SK-N-SH treated with all-trans-retinoic acid at 6 μM for 48 hours (cell line): Measurements from ENCODE around the gene C1QTNF9.

Experiments used
- CSDC2 ChIP-seq: fragments of 250-450 bp; sonication (Bioruptor Pico); IDR thresholded peaks from 2 replicates; pipeline ENCODE4 v1.5.0; 2020; ENCODE audit warnings: mild to moderate bottlenecking, moderate library complexity
- ESRRG ChIP-seq: fragments of 250-450 bp; sonication (Bioruptor Pico); IDR thresholded peaks from 2 replicates; pipeline ENCODE4 v1.6.1; 2021; ENCODE audit warnings: mild to moderate bottlenecking
- PATZ1 ChIP-seq: fragments of 250-450 bp; sonication (Bioruptor Pico); IDR thresholded peaks from 2 replicates; pipeline ENCODE4 v1.8.0; 2020; ENCODE audit warnings: mild to moderate bottlenecking, moderate library complexity, borderline replicate concordance
- PPARA ChIP-seq: fragments of 250-450 bp; sonication (Bioruptor Pico); IDR thresholded peaks from 2 replicates; pipeline ENCODE4 v1.5.0; 2020; ENCODE audit warnings: mild to moderate bottlenecking, borderline replicate concordance
- TOX ChIP-seq: fragments of 250-450 bp; sonication (Bioruptor Pico); IDR thresholded peaks from 2 replicates; pipeline ENCODE4 v1.8.0; 2021; ENCODE audit warnings: mild to moderate bottlenecking, moderate library complexity, borderline replicate concordance
- ZC3H10 ChIP-seq: fragments of 250-450 bp; sonication (Bioruptor Pico); IDR thresholded peaks from 2 replicates; pipeline ENCODE4 v1.5.1; 2021; ENCODE audit warnings: mild to moderate bottlenecking, moderate library complexity
- ZFP3 ChIP-seq: fragments of 250-450 bp; sonication (Bioruptor Pico); IDR thresholded peaks from 2 replicates; pipeline ENCODE4 v1.5.0; 2020; ENCODE audit warnings: mild to moderate bottlenecking, moderate library complexity
- ZFP30 ChIP-seq: fragments of 450-650 bp; formaldehyde crosslinking; IDR thresholded peaks from 2 replicates; pipeline ENCODE4 v1.5.0; 2022; ENCODE audit warnings: mild to moderate bottlenecking, moderate library complexity
- TF ChIP-seq, protein P1 (sequence below): fragments of 250-450 bp; sonication (Bioruptor Pico); IDR thresholded peaks from 2 replicates; pipeline ENCODE4 v1.5.1; 2020; ENCODE audit warnings: low read depth, mild to moderate bottlenecking, moderate library complexity
- TF ChIP-seq, protein P2 (sequence below): fragments of 250-450 bp; sonication (Bioruptor Pico); IDR thresholded peaks from 2 replicates; pipeline ENCODE4 v1.5.1; 2021; ENCODE audit warnings: mild to moderate bottlenecking, moderate library complexity

DNA sequence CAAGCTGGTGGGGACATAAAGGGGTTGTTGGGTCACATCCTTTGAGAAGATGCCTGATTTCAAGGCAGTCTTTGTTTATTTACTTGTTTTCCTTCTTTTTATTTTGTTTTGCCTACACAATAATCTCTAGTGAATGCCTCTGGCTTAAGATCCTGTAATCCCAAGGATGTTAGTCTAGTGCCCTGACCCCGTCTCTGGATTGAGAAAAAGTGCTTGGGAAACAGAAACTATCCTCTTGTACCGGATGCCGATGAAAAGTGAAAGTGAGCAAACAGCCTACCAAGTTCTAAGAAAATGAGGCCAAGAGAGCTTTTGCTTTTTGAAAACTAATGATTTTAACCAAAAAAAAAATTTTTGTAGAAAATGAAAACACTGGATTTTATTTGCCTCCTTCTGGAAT lies 42.1 kb upstream of the C1QTNF9 start:
- no peak for TF ChIP-seq ZC3H10 (CRISPR knock-in tag)
- TF ChIP-seq, protein P1, sequence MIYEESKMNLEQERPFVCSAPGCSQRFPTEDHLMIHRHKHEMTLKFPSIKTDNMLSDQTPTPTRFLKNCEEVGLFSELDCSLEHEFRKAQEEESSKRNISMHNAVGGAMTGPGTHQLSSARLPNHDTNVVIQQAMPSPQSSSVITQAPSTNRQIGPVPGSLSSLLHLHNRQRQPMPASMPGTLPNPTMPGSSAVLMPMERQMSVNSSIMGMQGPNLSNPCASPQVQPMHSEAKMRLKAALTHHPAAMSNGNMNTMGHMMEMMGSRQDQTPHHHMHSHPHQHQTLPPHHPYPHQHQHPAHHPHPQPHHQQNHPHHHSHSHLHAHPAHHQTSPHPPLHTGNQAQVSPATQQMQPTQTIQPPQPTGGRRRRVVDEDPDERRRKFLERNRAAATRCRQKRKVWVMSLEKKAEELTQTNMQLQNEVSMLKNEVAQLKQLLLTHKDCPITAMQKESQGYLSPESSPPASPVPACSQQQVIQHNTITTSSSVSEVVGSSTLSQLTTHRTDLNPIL (CRISPR knock-in tag), result no peak
- TF ChIP-seq, protein P2, sequence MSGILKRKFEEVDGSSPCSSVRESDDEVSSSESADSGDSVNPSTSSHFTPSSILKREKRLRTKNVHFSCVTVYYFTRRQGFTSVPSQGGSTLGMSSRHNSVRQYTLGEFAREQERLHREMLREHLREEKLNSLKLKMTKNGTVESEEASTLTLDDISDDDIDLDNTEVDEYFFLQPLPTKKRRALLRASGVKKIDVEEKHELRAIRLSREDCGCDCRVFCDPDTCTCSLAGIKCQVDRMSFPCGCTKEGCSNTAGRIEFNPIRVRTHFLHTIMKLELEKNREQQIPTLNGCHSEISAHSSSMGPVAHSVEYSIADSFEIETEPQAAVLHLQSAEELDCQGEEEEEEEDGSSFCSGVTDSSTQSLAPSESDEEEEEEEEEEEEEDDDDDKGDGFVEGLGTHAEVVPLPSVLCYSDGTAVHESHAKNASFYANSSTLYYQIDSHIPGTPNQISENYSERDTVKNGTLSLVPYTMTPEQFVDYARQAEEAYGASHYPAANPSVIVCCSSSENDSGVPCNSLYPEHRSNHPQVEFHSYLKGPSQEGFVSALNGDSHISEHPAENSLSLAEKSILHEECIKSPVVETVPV (CRISPR knock-in tag), result no peak
- TF ChIP-seq CSDC2 (CRISPR knock-in tag), result no peak
- TF ChIP-seq PATZ1 (CRISPR knock-in tag), result no peak
- TF ChIP-seq ESRRG (CRISPR knock-in tag), result no peak
- no peak for TF ChIP-seq TOX (CRISPR knock-in tag)
- no peak for TF ChIP-seq ZFP30 (CRISPR knock-in tag)
- TF ChIP-seq ZFP3 (CRISPR knock-in tag), result no peak
- no peak for TF ChIP-seq PPARA
